Measurements from ENCODE around the gene MRM2. TPM values are rescaled to one million over a fixed set of nuclear protein-coding genes. Genes with fewer than 3 reads are reported as not detected.

The MRM2 gene
- total RNA-seq, 6 donors from 2014 or later, result 9.4 to 27.0 (median 23.0) TPM

GRCh38 chr7:2258661-2259365 is 16.8 kb upstream of the MRM2 start:
- no peak for TF ChIP-seq EP300 (IDR thresholded peaks at IDR 0.05)
- no peak for TF ChIP-seq POLR2AphosphoS5 (IDR thresholded peaks at IDR 0.05)
- TF ChIP-seq CTCF (IDR thresholded peaks at IDR 0.05), result no peak
- TF ChIP-seq POLR2A (IDR thresholded peaks at IDR 0.05), result no peak
- Histone ChIP-seq H3K27ac (no peak overlapping the region), H3K36me3 (peaks cover 10 to 57% (median 36%) of the 10 kb centered on the region in 4 donors), H3K4me1 (peaks cover 0 to 22% (median 9%) of the 10 kb centered on the region in 4 donors), H3K27me3 (no peaks in the 10 kb centered on the region), H3K4me3 (no peak overlapping the region), H3K9me3 (no peaks in the 10 kb centered on the region)
- 83 to 90% methylated on average over 16 to 34 of the region's 34 CpGs for WGBS, 2 donors
- peak in 1 of 2 donors; percentile 6 for ATAC-seq (ENCODE audit: low FRiP score in 2 of 2)
- peak in 1 of 2 donors; percentile 83 for DNase-seq

GRCh38 chr7:2257651-2258050 is 15.6 kb upstream of the MRM2 start:
- TF ChIP-seq POLR2A (IDR thresholded peaks at IDR 0.05), result no peak
- no peak for TF ChIP-seq CTCF (IDR thresholded peaks at IDR 0.05)
- no peak for TF ChIP-seq EP300 (IDR thresholded peaks at IDR 0.05)
- no peak for TF ChIP-seq POLR2AphosphoS5 (IDR thresholded peaks at IDR 0.05)
- WGBS, 2 donors, result 93 to 96% methylated on average over 16 to 17 of the region's 17 CpGs
- no peaks in the 10 kb centered on the region for H3K27me3 ChIP-seq
- no peak for ATAC-seq (ENCODE audit: low FRiP score in 2 of 2)
- H3K9me3 ChIP-seq, result no peaks in the 10 kb centered on the region
- no peak overlapping the region for H3K27ac ChIP-seq
- H3K4me1 ChIP-seq, result peaks cover 0 to 28% (median 14%) of the 10 kb centered on the region in 4 donors
- no peak overlapping the region for H3K4me3 ChIP-seq
- DNase-seq, result no peak
- peaks cover 10 to 51% (median 30%) of the 10 kb centered on the region in 4 donors for H3K36me3 ChIP-seq

- peaks cover 10 to 46% (median 29%) of the 10 kb centered on the region in 4 donors for H3K36me3 ChIP-seq
- no peaks in the 10 kb centered on the region for H3K27me3 ChIP-seq
- no peak overlapping the region for H3K27ac ChIP-seq
- TF ChIP-seq POLR2AphosphoS5 (IDR thresholded peaks at IDR 0.05), result no peak
- H3K4me1 ChIP-seq, result peaks cover 0 to 31% (median 14%) of the 10 kb centered on the region in 4 donors
- H3K4me3 ChIP-seq, result no peak overlapping the region
- no peaks in the 10 kb centered on the region for H3K9me3 ChIP-seq
- WGBS, 2 donors, result 96 to 97% methylated on average over 20 to 34 of the region's 38 CpGs
- ATAC-seq (ENCODE audit: low FRiP score in 2 of 2), result no peak
- DNase-seq, result peak in 1 of 2 donors; percentile 83
Observed at GRCh38 chr7:2257046-2257551, 15.1 kb upstream of the MRM2 start.

- H3K4me3 ChIP-seq, result no peak overlapping the region
- H3K27ac ChIP-seq, result no peak overlapping the region
- H3K36me3 ChIP-seq, result peaks cover 10 to 39% (median 29%) of the 10 kb centered on the region in 4 donors
- TF ChIP-seq CTCF (IDR thresholded peaks at IDR 0.05) (no peak), POLR2AphosphoS5 (IDR thresholded peaks at IDR 0.05) (no peak), EP300 (IDR thresholded peaks at IDR 0.05) (no peak), POLR2A (IDR thresholded peaks at IDR 0.05) (no peak)
- WGBS, 2 donors, result 95 to 96% methylated on average over 28 to 40 of the region's 44 CpGs
- H3K9me3 ChIP-seq, result no peaks in the 10 kb centered on the region
- no peak for ATAC-seq (ENCODE audit: low FRiP score in 2 of 2)
- no peaks in the 10 kb centered on the region for H3K27me3 ChIP-seq
- peaks cover 0 to 31% (median 14%) of the 10 kb centered on the region in 4 donors for H3K4me1 ChIP-seq
- DNase-seq, result no peak
Observed at GRCh38 chr7:2256306-2257045, 14.5 kb upstream of the MRM2 start.

Measured in upper lobe of left lung (tissue), 6 donors.